ENCODE results near the gene AGGF1.

- TF ChIP-seq, protein P1, sequence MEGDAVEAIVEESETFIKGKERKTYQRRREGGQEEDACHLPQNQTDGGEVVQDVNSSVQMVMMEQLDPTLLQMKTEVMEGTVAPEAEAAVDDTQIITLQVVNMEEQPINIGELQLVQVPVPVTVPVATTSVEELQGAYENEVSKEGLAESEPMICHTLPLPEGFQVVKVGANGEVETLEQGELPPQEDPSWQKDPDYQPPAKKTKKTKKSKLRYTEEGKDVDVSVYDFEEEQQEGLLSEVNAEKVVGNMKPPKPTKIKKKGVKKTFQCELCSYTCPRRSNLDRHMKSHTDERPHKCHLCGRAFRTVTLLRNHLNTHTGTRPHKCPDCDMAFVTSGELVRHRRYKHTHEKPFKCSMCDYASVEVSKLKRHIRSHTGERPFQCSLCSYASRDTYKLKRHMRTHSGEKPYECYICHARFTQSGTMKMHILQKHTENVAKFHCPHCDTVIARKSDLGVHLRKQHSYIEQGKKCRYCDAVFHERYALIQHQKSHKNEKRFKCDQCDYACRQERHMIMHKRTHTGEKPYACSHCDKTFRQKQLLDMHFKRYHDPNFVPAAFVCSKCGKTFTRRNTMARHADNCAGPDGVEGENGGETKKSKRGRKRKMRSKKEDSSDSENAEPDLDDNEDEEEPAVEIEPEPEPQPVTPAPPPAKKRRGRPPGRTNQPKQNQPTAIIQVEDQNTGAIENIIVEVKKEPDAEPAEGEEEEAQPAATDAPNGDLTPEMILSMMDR (IDR thresholded peaks at IDR 0.05): no peak
- TF ChIP-seq POLR2A (IDR thresholded peaks at IDR 0.05) (no peak), EP300 (IDR thresholded peaks at IDR 0.05) (no peak), POLR2AphosphoS5 (IDR thresholded peaks at IDR 0.05) (no peak)
These were observed 3.1 kb downstream of the AGGF1 start for GRCh38 chr5:77033338-77033737.

All from suprapubic skin (tissue), 4 donors.